Breast epithelium (tissue), 3 donors: ENCODE measurements around the gene DCBLD1.

Source experiments
- CTCF ChIP-seq, 3 donors: fragments of 450-650 bp; IDR thresholded peaks; one replicate each; pipeline ENCODE4 v1.5.1; 2016 to 2017; ENCODE audit warnings: antibody characterized with exemption in 3 of 3, mild to moderate bottlenecking in 3 of 3, moderate library complexity in 3 of 3
- POLR2A ChIP-seq: fragments of 450-650 bp; IDR thresholded peaks from one replicate; pipeline ENCODE4 v1.6.1; 2016; ENCODE audit warnings: antibody characterized with exemption, mild to moderate bottlenecking, moderate library complexity

GRCh38 chr6:117484052-117484646, 1.7 kb downstream of the DCBLD1 start:
- TF ChIP-seq CTCF (IDR thresholded peaks at IDR 0.05) (no peak), POLR2A (no peak)
